Measurements from ENCODE around the gene SLC29A1.

The SLC29A1 gene

GRCh38 chr6:44198684-44199083, 24.7 kb upstream of the SLC29A1 start:
- DNase-seq (no peak), ATAC-seq (ENCODE audit: insufficient read depth, low read depth) (no peak)
- no peak overlapping the region for H3K4me2 ChIP-seq (ENCODE audit: insufficient read depth, low read length)
- no peaks in the 10 kb centered on the region for H3K4me1 ChIP-seq (ENCODE audit: insufficient read depth, low read length)
- no peak overlapping the region for H2AFZ ChIP-seq (ENCODE audit: low read depth, low read length)
- H4K20me1 ChIP-seq (ENCODE audit: insufficient read depth, low read length) = peaks cover 5% of the 10 kb centered on the region; the same call in 1 of the 2 replicates
- H3K9ac ChIP-seq (ENCODE audit: low read depth, low read length) = no peak overlapping the region
- H3K4me3 ChIP-seq (ENCODE audit: low read depth in 1 of 2, low read length in 2 of 2) = no peak overlapping the region
- no peaks in the 10 kb centered on the region for H3K36me3 ChIP-seq (ENCODE audit: insufficient read depth, low read length)
- no peaks in the 10 kb centered on the region for H3K79me2 ChIP-seq (ENCODE audit: insufficient read depth, low read length)
- H3K27ac ChIP-seq (ENCODE audit: low read length) = no peak overlapping the region
- no peaks in the 10 kb centered on the region for H3K9me3 ChIP-seq (ENCODE audit: insufficient read depth, low read length, severe bottlenecking)
- H3K27me3 ChIP-seq (ENCODE audit: insufficient read depth, low read length, poor library complexity) = peaks cover 15% of the 10 kb centered on the region
- TF ChIP-seq EZH2 (IDR thresholded peaks at IDR 0.05; ENCODE audit: borderline replicate concordance, low read depth, low read length, severe bottlenecking) (no peak), CTCF (IDR thresholded peaks at IDR 0.05; ENCODE audit: borderline replicate concordance, extremely low read depth, low read length, poor library complexity, severe bottlenecking) (no peak)

- TF ChIP-seq EZH2 (IDR thresholded peaks at IDR 0.05; ENCODE audit: borderline replicate concordance, low read depth, low read length, severe bottlenecking) (no peak), CTCF (IDR thresholded peaks at IDR 0.05; ENCODE audit: borderline replicate concordance, extremely low read depth, low read length, poor library complexity, severe bottlenecking) (no peak)
- no peak for ATAC-seq (ENCODE audit: insufficient read depth, low read depth)
- peaks cover 8% of the 10 kb centered on the region for H3K27me3 ChIP-seq (ENCODE audit: insufficient read depth, low read length, poor library complexity)
- H2AFZ ChIP-seq (ENCODE audit: low read depth, low read length) = no peak overlapping the region
- no peak for DNase-seq
- H3K4me3 ChIP-seq (ENCODE audit: low read depth in 1 of 2, low read length in 2 of 2) = no peak overlapping the region
- no peak overlapping the region for H3K9ac ChIP-seq (ENCODE audit: low read depth, low read length)
- no peak overlapping the region for H3K4me2 ChIP-seq (ENCODE audit: insufficient read depth, low read length)
- H3K27ac ChIP-seq (ENCODE audit: low read length) = no peak overlapping the region
- no peaks in the 10 kb centered on the region for H3K4me1 ChIP-seq (ENCODE audit: insufficient read depth, low read length)
- no peaks in the 10 kb centered on the region for H3K79me2 ChIP-seq (ENCODE audit: insufficient read depth, low read length)
- no peaks in the 10 kb centered on the region for H3K9me3 ChIP-seq (ENCODE audit: insufficient read depth, low read length, severe bottlenecking)
- peaks cover 5% of the 10 kb centered on the region; the same call in 1 of the 2 replicates for H4K20me1 ChIP-seq (ENCODE audit: insufficient read depth, low read length)
- no peaks in the 10 kb centered on the region for H3K36me3 ChIP-seq (ENCODE audit: insufficient read depth, low read length)
Measured at GRCh38 chr6:44199883-44200282, 23.5 kb upstream of the SLC29A1 start.

GRCh38 chr6:44201200-44201599, 22.2 kb upstream of the SLC29A1 start:
- H3K27ac ChIP-seq (ENCODE audit: low read length) = no peak overlapping the region

More at GRCh38 chr6:44201200-44201599, 22.2 kb upstream of the SLC29A1 start:
- ATAC-seq (ENCODE audit: insufficient read depth, low read depth) (no peak), DNase-seq (no peak)
- peaks cover 3% of the 10 kb centered on the region for H3K27me3 ChIP-seq (ENCODE audit: insufficient read depth, low read length, poor library complexity)
- no peak overlapping the region for H3K9ac ChIP-seq (ENCODE audit: low read depth, low read length)
- no peaks in the 10 kb centered on the region for H3K9me3 ChIP-seq (ENCODE audit: insufficient read depth, low read length, severe bottlenecking)
- TF ChIP-seq CTCF (IDR thresholded peaks at IDR 0.05; ENCODE audit: borderline replicate concordance, extremely low read depth, low read length, poor library complexity, severe bottlenecking) (no peak), EZH2 (IDR thresholded peaks at IDR 0.05; ENCODE audit: borderline replicate concordance, low read depth, low read length, severe bottlenecking) (no peak)
- H3K79me2 ChIP-seq (ENCODE audit: insufficient read depth, low read length) = no peaks in the 10 kb centered on the region
- peaks cover 5% of the 10 kb centered on the region; the same call in 1 of the 2 replicates for H4K20me1 ChIP-seq (ENCODE audit: insufficient read depth, low read length)
- no peaks in the 10 kb centered on the region for H3K4me1 ChIP-seq (ENCODE audit: insufficient read depth, low read length)
- no peak overlapping the region for H3K4me3 ChIP-seq (ENCODE audit: low read depth in 1 of 2, low read length in 2 of 2)
- H3K36me3 ChIP-seq (ENCODE audit: insufficient read depth, low read length) = no peaks in the 10 kb centered on the region
- no peak overlapping the region for H3K4me2 ChIP-seq (ENCODE audit: insufficient read depth, low read length)
- H2AFZ ChIP-seq (ENCODE audit: low read depth, low read length) = no peak overlapping the region

Data from DND-41 (cell line).